Breast epithelium (tissue), 3 donors: ENCODE data around the gene SKIL.

Experiments
- POLR2A ChIP-seq: fragments of 450-650 bp; IDR thresholded peaks from one replicate; pipeline ENCODE4 v1.6.1; 2016; ENCODE audit warnings: antibody characterized with exemption, mild to moderate bottlenecking, moderate library complexity
- TF ChIP-seq, protein P1 (sequence below), 3 donors: fragments of 450-650 bp; IDR thresholded peaks; one replicate each; pipeline ENCODE4 v1.5.1; 2016 to 2017; ENCODE audit warnings: antibody characterized with exemption in 3 of 3, mild to moderate bottlenecking in 3 of 3, moderate library complexity in 3 of 3

- TF ChIP-seq, protein P1, sequence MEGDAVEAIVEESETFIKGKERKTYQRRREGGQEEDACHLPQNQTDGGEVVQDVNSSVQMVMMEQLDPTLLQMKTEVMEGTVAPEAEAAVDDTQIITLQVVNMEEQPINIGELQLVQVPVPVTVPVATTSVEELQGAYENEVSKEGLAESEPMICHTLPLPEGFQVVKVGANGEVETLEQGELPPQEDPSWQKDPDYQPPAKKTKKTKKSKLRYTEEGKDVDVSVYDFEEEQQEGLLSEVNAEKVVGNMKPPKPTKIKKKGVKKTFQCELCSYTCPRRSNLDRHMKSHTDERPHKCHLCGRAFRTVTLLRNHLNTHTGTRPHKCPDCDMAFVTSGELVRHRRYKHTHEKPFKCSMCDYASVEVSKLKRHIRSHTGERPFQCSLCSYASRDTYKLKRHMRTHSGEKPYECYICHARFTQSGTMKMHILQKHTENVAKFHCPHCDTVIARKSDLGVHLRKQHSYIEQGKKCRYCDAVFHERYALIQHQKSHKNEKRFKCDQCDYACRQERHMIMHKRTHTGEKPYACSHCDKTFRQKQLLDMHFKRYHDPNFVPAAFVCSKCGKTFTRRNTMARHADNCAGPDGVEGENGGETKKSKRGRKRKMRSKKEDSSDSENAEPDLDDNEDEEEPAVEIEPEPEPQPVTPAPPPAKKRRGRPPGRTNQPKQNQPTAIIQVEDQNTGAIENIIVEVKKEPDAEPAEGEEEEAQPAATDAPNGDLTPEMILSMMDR (IDR thresholded peaks at IDR 0.05): no peak
- TF ChIP-seq POLR2A: no peak
Observed at GRCh38 chr3:170354760-170355159, 2.8 kb upstream of the SKIL start.
